Stomach (tissue), 9 donors: Measurements from ENCODE around the gene ZC3H12C. TPM values are rescaled to one million over a fixed set of nuclear protein-coding genes. Genes with fewer than 3 reads are reported as not detected.

ENCODE experiments used
- DNase-seq, 2 donors: peaks; one replicate each; pipeline versions ENCODE4 v3.0.0 to v3.0.0-alpha.2; 2013 to 2019
- H3K27ac ChIP-seq, 5 donors: fragments of 200-600 bp in 4 of 5; sonication (generic) in 4 of 5; one replicate each; pipeline ENCODE4 v1.5.1; 2013 to 2019; ENCODE audit warnings: mild to moderate bottlenecking in 1 of 5, moderate library complexity in 1 of 5
- H3K27me3 ChIP-seq, 3 donors: fragments of 200-600 bp; sonication (generic); one replicate each; pipeline ENCODE4 v1.5.1; 2017 to 2019; ENCODE audit warnings: mixed run types in 1 of 3
- H3K36me3 ChIP-seq, 4 donors: fragments of 200-600 bp; sonication (generic); 1 replicate in 3 of 4; 2 replicates in 1 of 4; pipeline ENCODE4 v1.5.1; 2016 to 2019
- H3K4me1 ChIP-seq, 4 donors: fragments of 200-600 bp; sonication (generic); one replicate each; pipeline ENCODE4 v1.5.1; 2016 to 2019
- H3K4me3 ChIP-seq, 4 donors: fragments of 200-600 bp; sonication (generic) in 3 of 4; one replicate each; pipeline ENCODE4 v1.5.1; 2016 to 2019; ENCODE audit warnings: mild to moderate bottlenecking in 1 of 4
- H3K9me3 ChIP-seq, 4 donors: fragments of 200-600 bp; sonication (generic); one replicate each; pipeline ENCODE4 v1.5.1; 2016 to 2019
- CTCF ChIP-seq, 7 experiments: fragments of 450-650 bp in 4 of 7; fragments of 200-600 bp in 3 of 7; sonication (generic) in 3 of 7; IDR thresholded peaks; one replicate each; pipeline ENCODE4 v1.5.1; 2016 to 2019; ENCODE audit warnings: antibody characterized with exemption in 7 of 7, control low read depth in 2 of 7, mild to moderate bottlenecking in 1 of 7
- EP300 ChIP-seq: sonication (generic); formaldehyde crosslinking; IDR thresholded peaks from one replicate; pipeline ENCODE4 v1.6.1; 2017; ENCODE audit warnings: antibody characterized with exemption
- POLR2A ChIP-seq, 4 donors: fragments of 450-650 bp; IDR thresholded peaks; one replicate each; pipeline ENCODE4 v1.6.1; 2016; ENCODE audit warnings: antibody characterized with exemption in 4 of 4, control low read depth in 2 of 4, mild to moderate bottlenecking in 1 of 4, moderate library complexity in 1 of 4
- POLR2AphosphoS5 ChIP-seq, 3 donors: sonication (generic); formaldehyde crosslinking; IDR thresholded peaks; one replicate each; pipeline ENCODE4 v1.6.1; 2016; ENCODE audit warnings: antibody characterized with exemption in 3 of 3
- WGBS, 5 donors: extraction: QIAGEN DNeasy Blood & Tissue Kit in 3 of 5; methylation state at CpG; one replicate each; pipeline versions ENCODE4 v1.1.5 to v1.1.7; 2013 to 2018; 5-methylcytosine and 5-hydroxymethylcytosine counted together
- intact Hi-C: fragments of 100-400 bp; cut with DNase I; formaldehyde crosslinking; loops from one replicate; pipeline ENCODE4 v1.15.1; 2023; ENCODE audit warnings: low total_unique reads
- polyA plus RNA-seq, 3 donors: library from polyadenylated mRNA; stranded (reverse); fragments of 200-250 nt; gene quantifications; one replicate each; pipeline ENCODE4 v1.2.3, GENCODE V29; 2013
- total RNA-seq, 5 donors: library from RNA; depleted of rRNA; stranded (reverse); fragments of >200 nt; gene quantifications; one replicate each; pipeline versions ENCODE4 v1.1.0 to v1.2.3, GENCODE V29; 2014 to 2016
- donor health status: healthy with polysubstance abuse.
- donor health status: Bipolar disorder and iron deficiency.
- donor health status: healthy.

Gene ZC3H12C
- total and polyA plus RNA-seq, 8 donors, result 1.3 to 23.2 (median 8.3) TPM

GRCh38 chr11:110152199-110152598 lies 59.0 kb downstream of the ZC3H12C start:
- intact Hi-C loops, result no loop called here
- Histone ChIP-seq H3K36me3 (peaks cover 0 to 11% (median 5%) of the 10 kb centered on the region in 4 donors), H3K27me3 (no peaks in the 10 kb centered on the region), H3K27ac (no peak overlapping the region), H3K9me3 (no peaks in the 10 kb centered on the region), H3K4me3 (no peak overlapping the region), H3K4me1 (peaks cover 0 to 22% (median 0%) of the 10 kb centered on the region in 4 donors)
- TF ChIP-seq EP300 (no peak), CTCF (IDR thresholded peaks at IDR 0.05) (no peak), POLR2AphosphoS5 (IDR thresholded peaks at IDR 0.05) (no peak), POLR2A (IDR thresholded peaks at IDR 0.05) (no peak)
- DNase-seq, result no peak
- 49 to 68% (median 54%) methylated on average over 1 of the region's 1 CpG for WGBS, 5 donors

- Histone ChIP-seq H3K4me1 (peaks cover 0 to 9% (median 0%) of the 10 kb centered on the region in 4 donors), H3K27ac (no peak overlapping the region), H3K4me3 (no peak overlapping the region), H3K36me3 (peaks cover 0 to 22% (median 10%) of the 10 kb centered on the region in 4 donors), H3K27me3 (no peaks in the 10 kb centered on the region), H3K9me3 (no peaks in the 10 kb centered on the region)
- intact Hi-C loops, result no loop called here
- no peak for DNase-seq
- TF ChIP-seq EP300 (no peak), POLR2AphosphoS5 (IDR thresholded peaks at IDR 0.05) (no peak), POLR2A (IDR thresholded peaks at IDR 0.05) (no peak), CTCF (IDR thresholded peaks at IDR 0.05) (no peak)
These were observed 60.3 kb downstream of the ZC3H12C start for GRCh38 chr11:110153474-110153873.

GRCh38 chr11:110156503-110156902 lies 63.3 kb downstream of the ZC3H12C start:
- H3K27me3 ChIP-seq, result no peaks in the 10 kb centered on the region
- no peaks in the 10 kb centered on the region for H3K9me3 ChIP-seq
- H3K36me3 ChIP-seq, result peaks cover 0 to 52% (median 38%) of the 10 kb centered on the region in 4 donors
- H3K27ac ChIP-seq, result no peak overlapping the region
- 76 to 95% (median 91%) methylated on average over 4 of the region's 4 CpGs for WGBS, 5 donors
- TF ChIP-seq EP300 (no peak), POLR2A (IDR thresholded peaks at IDR 0.05) (no peak), POLR2AphosphoS5 (IDR thresholded peaks at IDR 0.05) (no peak), CTCF (IDR thresholded peaks at IDR 0.05) (no peak)
- no peak overlapping the region for H3K4me3 ChIP-seq
- intact Hi-C loops, result no loop called here
- no peak for DNase-seq
- H3K4me1 ChIP-seq, result no peaks in the 10 kb centered on the region

- Histone ChIP-seq H3K36me3 (peaks cover 0 to 59% (median 51%) of the 10 kb centered on the region in 4 donors), H3K9me3 (no peaks in the 10 kb centered on the region), H3K4me1 (no peaks in the 10 kb centered on the region), H3K4me3 (no peak overlapping the region), H3K27ac (no peak overlapping the region), H3K27me3 (no peaks in the 10 kb centered on the region)
- no peak for TF ChIP-seq CTCF (IDR thresholded peaks at IDR 0.05)
- no peak for TF ChIP-seq EP300
- TF ChIP-seq POLR2A (IDR thresholded peaks at IDR 0.05), result no peak
- no peak for TF ChIP-seq POLR2AphosphoS5 (IDR thresholded peaks at IDR 0.05)
- intact Hi-C loops, result no loop called here
- 85 to 92% (median 87%) methylated on average over 9 of the region's 9 CpGs for WGBS, 5 donors
- no peak for DNase-seq
These were observed 65.4 kb downstream of the ZC3H12C start for GRCh38 chr11:110158317-110159200.
